Uterus (tissue), 4 donors: Measurements from ENCODE around the gene IGF1R. TPM values are rescaled to one million over a fixed set of nuclear protein-coding genes. Genes with fewer than 3 reads are reported as not detected.
A peak's percentile ranks its signal among the peaks of the same experiment; 100 is the strongest.

Experiments used
- DNase-seq, 2 donors: peaks; one replicate each; pipeline ENCODE4 v3.0.0-alpha.2; 2019 to 2020
- H3K27ac ChIP-seq, 2 donors: fragments of 200-600 bp; sonication (generic); 1 replicate in 1 of 2; 2 replicates in 1 of 2; pipeline ENCODE4 v1.5.1; 2016 to 2018
- H3K27me3 ChIP-seq, 2 donors: fragments of 200-600 bp; sonication (generic); one replicate each; pipeline ENCODE4 v1.5.1; 2018 to 2019; ENCODE audit warnings: control low read depth in 1 of 2
- H3K36me3 ChIP-seq, 2 donors: fragments of 200-600 bp; sonication (generic); one replicate each; pipeline ENCODE4 v1.5.1; 2019; ENCODE audit warnings: control low read depth in 1 of 2
- H3K4me1 ChIP-seq, 2 donors: fragments of 200-600 bp; sonication (generic); one replicate each; pipeline ENCODE4 v1.5.1; 2018 to 2019; ENCODE audit warnings: control low read depth in 1 of 2
- H3K4me3 ChIP-seq, 2 donors: fragments of 200-600 bp; sonication (generic); 1 replicate in 1 of 2; 2 replicates in 1 of 2; pipeline ENCODE4 v1.5.1; 2018 to 2019; ENCODE audit warnings: mild to moderate bottlenecking in 1 of 2
- H3K9me3 ChIP-seq, 2 donors: fragments of 200-600 bp; sonication (generic); one replicate each; pipeline ENCODE4 v1.5.1; 2019; ENCODE audit warnings: control low read depth in 1 of 2
- CTCF ChIP-seq, 4 experiments: fragments of 200-600 bp in 2 of 4; fragments of 450-650 bp in 2 of 4; sonication (generic) in 2 of 4; IDR thresholded peaks; one replicate each; pipeline ENCODE4 v1.5.1; 2016 to 2019; ENCODE audit warnings: antibody characterized with exemption in 4 of 4, mild to moderate bottlenecking in 2 of 4, moderate library complexity in 1 of 4
- POLR2A ChIP-seq, 2 donors: fragments of 450-650 bp; IDR thresholded peaks; one replicate each; pipeline ENCODE4 v1.6.1; 2016; ENCODE audit warnings: antibody characterized with exemption in 2 of 2, mild to moderate bottlenecking in 1 of 2, moderate library complexity in 1 of 2
- intact Hi-C: fragments of 100-400 bp; cut with DNase I; formaldehyde crosslinking; loops from one replicate; pipeline ENCODE4 v1.15.1; 2023; ENCODE audit warnings: low total_unique reads
- total RNA-seq, 4 donors: library from RNA; depleted of rRNA in 3 of 4; stranded (reverse); fragments of >200 nt in 3 of 4; gene quantifications; one replicate each; pipeline versions ENCODE4 v1.1.0 to v1.2.4, GENCODE V29; 2014 to 2023
- donor health status: DM: yes; HTN: yes; CAD: no.

Gene IGF1R
- total RNA-seq, 4 donors from 2014 or later, result 30.0 to 95.2 (median 57.5) TPM

DNA sequence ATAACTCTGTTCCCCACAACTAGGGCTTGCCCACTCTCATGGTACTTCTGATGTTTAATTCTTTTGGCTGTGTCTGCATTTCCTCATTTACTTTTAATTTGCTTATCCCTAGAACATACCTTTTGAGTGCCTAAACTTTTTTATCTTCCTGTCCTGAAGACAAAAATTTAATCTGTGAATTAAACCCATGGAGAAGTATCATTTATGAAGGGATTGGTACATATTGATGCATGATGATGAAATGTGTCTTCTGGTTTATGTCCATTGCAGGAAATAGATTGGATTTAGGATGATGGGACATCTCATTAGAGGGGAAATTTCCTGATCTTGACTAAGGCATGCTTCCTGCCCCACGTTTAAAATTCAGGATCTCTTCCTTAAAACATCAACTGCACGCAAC lies 249.8 kb downstream of the IGF1R start:
- DNase-seq, result no peak
- Histone ChIP-seq H3K4me1 (no peaks in the 10 kb centered on the region), H3K27ac (peak overlapping the region; percentile 56 to 71), H3K36me3 (no peaks in the 10 kb centered on the region), H3K4me3 (no peak overlapping the region), H3K9me3 (no peaks in the 10 kb centered on the region), H3K27me3 (no peaks in the 10 kb centered on the region)
- intact Hi-C loops, result no loop called here
- no peak for TF ChIP-seq POLR2A (IDR thresholded peaks at IDR 0.05)
- no peak for TF ChIP-seq CTCF (IDR thresholded peaks at IDR 0.05)

DNA sequence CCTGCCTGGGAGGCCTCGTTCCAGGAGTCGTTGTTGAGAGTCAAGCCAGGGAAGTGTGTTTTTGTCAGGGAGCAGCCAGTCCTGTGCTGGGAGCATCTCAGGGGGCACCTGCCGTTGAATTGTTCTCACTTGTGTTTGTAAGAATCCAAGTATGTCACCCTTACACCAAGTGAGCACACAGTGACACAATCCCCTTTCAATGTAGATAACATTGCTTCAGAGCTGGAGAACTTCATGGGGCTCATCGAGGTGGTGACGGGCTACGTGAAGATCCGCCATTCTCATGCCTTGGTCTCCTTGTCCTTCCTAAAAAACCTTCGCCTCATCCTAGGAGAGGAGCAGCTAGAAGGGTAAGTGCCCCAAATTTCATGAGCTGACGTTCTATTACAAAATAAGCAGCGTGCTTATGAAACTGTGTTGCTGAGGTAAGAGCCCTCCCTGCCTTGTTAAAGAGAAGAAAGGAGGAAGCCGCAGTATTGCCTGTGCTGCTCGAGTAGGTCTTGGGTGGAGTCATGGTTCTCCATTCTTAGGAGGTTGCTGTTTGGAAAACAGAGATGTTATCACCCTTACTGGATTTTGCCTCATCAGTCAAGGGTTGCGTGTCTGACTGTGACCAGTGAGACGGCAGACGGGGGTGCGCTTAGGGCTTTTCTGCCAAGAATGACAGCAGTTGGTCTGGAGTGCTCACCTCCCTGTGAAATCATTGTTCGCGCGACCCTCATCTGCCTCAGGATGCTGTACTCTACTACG lies 251.1 kb downstream of the IGF1R start:
- intact Hi-C loops, result no loop called here
- no peaks in the 10 kb centered on the region for H3K4me1 ChIP-seq

DNA sequence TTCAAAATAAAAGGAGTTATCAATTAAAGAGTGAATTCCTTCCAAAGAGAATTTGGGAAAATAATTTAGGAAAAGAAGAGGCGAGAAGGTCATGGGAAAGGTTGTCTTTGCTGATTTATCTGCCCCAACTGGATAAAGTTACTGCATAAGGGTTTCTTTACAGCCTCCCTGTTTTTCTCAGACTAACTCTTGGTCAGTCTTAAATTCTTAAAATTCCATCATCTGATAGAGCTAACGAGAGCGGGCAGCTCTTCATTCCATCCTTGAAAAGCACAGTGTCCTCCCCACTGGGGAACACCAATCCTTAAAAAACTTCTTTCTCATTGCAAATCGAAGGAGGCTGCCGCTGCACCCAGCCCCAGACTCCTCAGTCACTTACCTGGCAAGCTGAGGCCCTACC lies 252.0 kb downstream of the IGF1R start:
- Histone ChIP-seq H3K27ac (peak overlapping the region; percentile 7 to 69), H3K36me3 (no peaks in the 10 kb centered on the region), H3K4me1 (no peaks in the 10 kb centered on the region), H3K9me3 (no peaks in the 10 kb centered on the region), H3K27me3 (no peaks in the 10 kb centered on the region), H3K4me3 (no peak overlapping the region)
- intact Hi-C loops, result no loop called here
- TF ChIP-seq POLR2A (IDR thresholded peaks at IDR 0.05), result no peak
- DNase-seq, result no peak

More for the DNA sequence above, 251.1 kb downstream of the IGF1R start:
- H3K27ac ChIP-seq, result peak overlapping the region; percentile 7 to 69
- H3K36me3 ChIP-seq, result no peaks in the 10 kb centered on the region
- TF ChIP-seq CTCF (IDR thresholded peaks at IDR 0.05) (no peak), POLR2A (IDR thresholded peaks at IDR 0.05) (no peak)
- H3K27me3 ChIP-seq, result no peaks in the 10 kb centered on the region
- H3K9me3 ChIP-seq, result no peaks in the 10 kb centered on the region
- DNase-seq, result no peak
- no peak overlapping the region for H3K4me3 ChIP-seq

GRCh38 chr15:98901434-98902072 lies 253.2 kb downstream of the IGF1R start:
- TF ChIP-seq POLR2A (IDR thresholded peaks at IDR 0.05) (no peak), CTCF (IDR thresholded peaks at IDR 0.05) (no peak)
- Histone ChIP-seq H3K27me3 (no peaks in the 10 kb centered on the region), H3K9me3 (no peaks in the 10 kb centered on the region), H3K36me3 (no peaks in the 10 kb centered on the region), H3K27ac (peak overlapping the region in 1 of 2 donors; percentile 69), H3K4me3 (no peak overlapping the region), H3K4me1 (no peaks in the 10 kb centered on the region)
- intact Hi-C loops, result no loop called here
- DNase-seq, result no peak

- H3K9me3 ChIP-seq, result no peaks in the 10 kb centered on the region
- DNase-seq, result no peak
- no peak overlapping the region for H3K27ac ChIP-seq
- no peak for TF ChIP-seq POLR2A (IDR thresholded peaks at IDR 0.05)
- no peak for TF ChIP-seq CTCF (IDR thresholded peaks at IDR 0.05)
- no peaks in the 10 kb centered on the region for H3K36me3 ChIP-seq
- intact Hi-C loops, result no loop called here
- peaks cover 0 to 6% of the 10 kb centered on the region in 2 donors for H3K4me1 ChIP-seq
- H3K27me3 ChIP-seq, result no peaks in the 10 kb centered on the region
- H3K4me3 ChIP-seq, result no peak overlapping the region
Observed at GRCh38 chr15:98902931-98903330, 254.6 kb downstream of the IGF1R start.
